ENCODE measurements around the gene TGOLN2. TPM values are rescaled to one million over a fixed set of nuclear protein-coding genes. Genes with fewer than 3 reads are reported as not detected.

The TGOLN2 gene
- total and polyA plus RNA-seq, 2 of the 13 experiments (the other 11 are each of a cell fraction or from before 2014, with no cell fraction given): 99.6 to 155 TPM

DNA sequence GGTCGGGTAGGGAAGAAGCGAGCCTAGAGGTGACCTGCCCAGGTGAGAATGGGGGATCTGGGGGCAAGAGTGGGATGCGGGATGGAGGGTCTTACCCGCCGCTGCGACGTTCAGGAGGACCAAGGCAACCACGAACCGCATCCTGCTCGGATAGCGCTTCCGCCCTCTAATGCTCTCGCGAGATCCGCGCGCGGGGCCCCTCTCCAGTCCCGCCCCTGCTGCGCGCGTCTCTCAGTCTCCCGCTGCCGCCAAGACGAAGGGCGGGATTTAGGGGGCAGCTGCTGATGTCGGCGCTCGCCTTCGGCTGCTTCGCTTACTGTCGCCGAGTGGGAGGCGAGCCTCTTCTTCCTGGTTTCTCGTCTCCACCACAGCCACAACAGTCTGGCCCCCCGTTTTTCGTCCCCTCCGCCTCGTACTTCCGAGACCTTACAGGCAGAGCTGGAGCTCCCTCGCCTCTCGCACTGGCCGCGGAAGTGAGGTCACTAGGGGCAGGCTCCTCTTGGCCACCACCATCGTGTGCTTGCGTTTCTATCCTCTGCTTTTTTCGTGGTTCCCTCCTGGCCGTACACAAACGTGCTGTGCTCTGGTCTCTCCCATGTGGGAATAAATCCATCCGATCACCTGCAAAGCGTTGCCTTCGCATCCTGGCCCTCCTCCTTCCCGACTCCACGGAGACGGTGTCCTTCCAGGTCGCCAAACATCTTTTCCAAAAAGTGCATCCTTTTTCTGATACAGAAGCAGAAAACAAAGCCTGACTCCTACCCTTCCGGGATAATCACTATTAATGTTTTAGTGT, at the start of gene TGOLN2 (continued):
- TF ChIP-seq ZBTB3 (CRISPR knock-in tag; IDR thresholded peaks at IDR 0.05; ENCODE audit: borderline replicate concordance, low read depth) (0 out of 2 replicates have a peak, but pooled peaks have one; percentile 73), ZNF777 (CRISPR knock-in tag; IDR thresholded peaks at IDR 0.05) (peak; percentile 68; the same call in 1 of the 2 replicates), SP4 (CRISPR knock-in tag; IDR thresholded peaks at IDR 0.05) (peak; percentile 73; the same call in 1 of the 2 replicates), ELF1 (CRISPR knock-in tag; IDR thresholded peaks at IDR 0.05) (peak; percentile 96), GABPB1 (CRISPR knock-in tag; IDR thresholded peaks at IDR 0.05) (peak; percentile 94), GLI4 (CRISPR knock-in tag; IDR thresholded peaks at IDR 0.05; ENCODE audit: borderline replicate concordance) (peak; percentile 96), ZNF768 (CRISPR knock-in tag; IDR thresholded peaks at IDR 0.05) (peak; percentile 78), SPEN (CRISPR knock-in tag; IDR thresholded peaks at IDR 0.05; ENCODE audit: low read depth) (peak; percentile 98), ZNF550 (CRISPR knock-in tag; IDR thresholded peaks at IDR 0.05; ENCODE audit: borderline replicate concordance) (peak; percentile 95; the same call in 1 of the 2 replicates), THAP11 (CRISPR knock-in tag; IDR thresholded peaks at IDR 0.05) (peak; percentile 92), CCDC6 (CRISPR knock-in tag; IDR thresholded peaks at IDR 0.05) (peak; percentile 93), HES4 (CRISPR knock-in tag; IDR thresholded peaks at IDR 0.05; ENCODE audit: borderline replicate concordance) (peak; percentile 94), ZNF350 (CRISPR knock-in tag; IDR thresholded peaks at IDR 0.05; ENCODE audit: borderline replicate concordance, low read depth) (peak; percentile 98), ZNF326 (CRISPR knock-in tag; IDR thresholded peaks at IDR 0.05; ENCODE audit: borderline replicate concordance) (no peak), ZZZ3 (CRISPR knock-in tag; IDR thresholded peaks at IDR 0.05; ENCODE audit: borderline replicate concordance) (peak; percentile 98), MIER2 (CRISPR knock-in tag; IDR thresholded peaks at IDR 0.05) (peak; percentile 84), CHD4 (IDR thresholded peaks at IDR 0.05; ENCODE audit: borderline replicate concordance, low read length) (no peak), TAF1 (CRISPR knock-in tag; IDR thresholded peaks at IDR 0.05) (peak; percentile 97), MTF1 (CRISPR knock-in tag; IDR thresholded peaks at IDR 0.05) (peak; percentile 88), MTA3 (CRISPR knock-in tag; IDR thresholded peaks at IDR 0.05) (no peak), KDM2A (CRISPR knock-in tag; IDR thresholded peaks at IDR 0.05; ENCODE audit: borderline replicate concordance, low read depth) (peak; percentile 97), ZMYM2 (CRISPR knock-in tag; IDR thresholded peaks at IDR 0.05) (0 out of 2 replicates have a peak, but pooled peaks have one; percentile 50)
- TF ChIP-seq, protein P1, sequence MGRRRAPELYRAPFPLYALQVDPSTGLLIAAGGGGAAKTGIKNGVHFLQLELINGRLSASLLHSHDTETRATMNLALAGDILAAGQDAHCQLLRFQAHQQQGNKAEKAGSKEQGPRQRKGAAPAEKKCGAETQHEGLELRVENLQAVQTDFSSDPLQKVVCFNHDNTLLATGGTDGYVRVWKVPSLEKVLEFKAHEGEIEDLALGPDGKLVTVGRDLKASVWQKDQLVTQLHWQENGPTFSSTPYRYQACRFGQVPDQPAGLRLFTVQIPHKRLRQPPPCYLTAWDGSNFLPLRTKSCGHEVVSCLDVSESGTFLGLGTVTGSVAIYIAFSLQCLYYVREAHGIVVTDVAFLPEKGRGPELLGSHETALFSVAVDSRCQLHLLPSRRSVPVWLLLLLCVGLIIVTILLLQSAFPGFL (CRISPR knock-in tag; IDR thresholded peaks at IDR 0.05): 0 out of 2 replicates have a peak, but pooled peaks have one; percentile 78
- TF ChIP-seq, protein P2, sequence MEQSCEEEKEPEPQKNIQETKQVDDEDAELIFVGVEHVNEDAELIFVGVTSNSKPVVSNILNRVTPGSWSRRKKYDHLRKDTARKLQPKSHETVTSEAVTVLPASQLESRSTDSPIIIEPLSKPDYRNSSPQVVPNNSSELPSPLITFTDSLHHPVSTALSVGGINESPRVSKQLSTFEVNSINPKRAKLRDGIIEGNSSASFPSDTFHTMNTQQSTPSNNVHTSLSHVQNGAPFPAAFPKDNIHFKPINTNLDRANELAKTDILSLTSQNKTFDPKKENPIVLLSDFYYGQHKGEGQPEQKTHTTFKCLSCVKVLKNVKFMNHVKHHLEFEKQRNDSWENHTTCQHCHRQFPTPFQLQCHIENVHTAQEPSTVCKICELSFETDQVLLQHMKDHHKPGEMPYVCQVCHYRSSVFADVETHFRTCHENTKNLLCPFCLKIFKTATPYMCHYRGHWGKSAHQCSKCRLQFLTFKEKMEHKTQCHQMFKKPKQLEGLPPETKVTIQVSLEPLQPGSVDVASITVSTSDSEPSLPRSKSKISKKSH (CRISPR knock-in tag; IDR thresholded peaks at IDR 0.05; ENCODE audit: borderline replicate concordance): peak; percentile 99

Data from HepG2 (cell line).